Hepatocyte (in vitro differentiated cells): ENCODE measurements around the gene GIPC1. TPM values are rescaled to one million over a fixed set of nuclear protein-coding genes. Genes with fewer than 3 reads are reported as not detected.

Source experiments
- DNase-seq: peaks from one replicate; pipeline ENCODE4 v3.0.0-alpha.2; 2016; ENCODE audit warnings: low spot score
- H2AFZ ChIP-seq: fragments of 200-600 bp; sonication (generic); 2 replicates; pipeline ENCODE4 v1.6.0; 2016; ENCODE audit warnings: antibody characterized with exemption, mild to moderate bottlenecking
- H3K27ac ChIP-seq: fragments of 200-600 bp; sonication (generic); 2 replicates; pipeline ENCODE4 v1.5.1; 2016; ENCODE audit warnings: mild to moderate bottlenecking
- H3K27me3 ChIP-seq: fragments of 200-600 bp; sonication (generic); 2 replicates; pipeline ENCODE4 v1.6.1; 2016
- H3K36me3 ChIP-seq: fragments of 200-600 bp; sonication (generic); replicated peaks from 2 replicates; pipeline ENCODE4 v1.5.1; 2016; ENCODE audit warnings: low read depth; ENCODE audit not compliant: insufficient read depth
- H3K4me1 ChIP-seq: fragments of 200-600 bp; sonication (generic); 2 replicates; pipeline ENCODE4 v1.5.1; 2016; ENCODE audit warnings: mild to moderate bottlenecking, moderate library complexity; ENCODE audit not compliant: insufficient read depth
- H3K4me2 ChIP-seq: fragments of 200-600 bp; sonication (generic); 2 replicates; pipeline ENCODE4 v1.6.0; 2016
- H3K4me3 ChIP-seq: fragments of 200-600 bp; sonication (generic); 2 replicates; pipeline ENCODE4 v1.5.1; 2016; ENCODE audit warnings: mild to moderate bottlenecking
- H3K79me2 ChIP-seq: fragments of 200-600 bp; sonication (generic); 2 replicates; pipeline ENCODE4 v1.6.0; 2017; ENCODE audit warnings: mild to moderate bottlenecking
- H3K9me2 ChIP-seq: fragments of 200-600 bp; sonication (generic); replicated peaks from 2 replicates; pipeline ENCODE4 v1.6.0; 2017; ENCODE audit warnings: mild to moderate bottlenecking; ENCODE audit not compliant: insufficient read depth
- H3K9me3 ChIP-seq: fragments of 200-600 bp; sonication (generic); 2 replicates; pipeline ENCODE4 v1.5.1; 2016; ENCODE audit warnings: low read depth, mild to moderate bottlenecking
- H4K20me1 ChIP-seq: fragments of 200-600 bp; sonication (generic); 2 replicates; pipeline ENCODE4 v1.6.0; 2016; ENCODE audit warnings: mild to moderate bottlenecking; ENCODE audit not compliant: insufficient read depth, poor library complexity, severe bottlenecking
- CTCF ChIP-seq: fragments of 200-600 bp; sonication (generic); IDR thresholded peaks from 2 replicates; pipeline ENCODE4 v1.5.1; 2016; ENCODE audit warnings: antibody characterized with exemption, mild to moderate bottlenecking; ENCODE audit not compliant: poor library complexity
- EZH2 ChIP-seq: fragments of 200-600 bp; sonication (generic); IDR thresholded peaks from 2 replicates; pipeline ENCODE4 v1.6.1; 2016; ENCODE audit warnings: antibody characterized with exemption, mild to moderate bottlenecking, borderline replicate concordance
- EZH2phosphoT487 ChIP-seq: fragments of 200-600 bp; sonication (generic); IDR thresholded peaks from one replicate; pipeline ENCODE4 v1.6.1; 2018; ENCODE audit warnings: antibody characterized with exemption, mild to moderate bottlenecking, low read depth, moderate library complexity; ENCODE audit not compliant: unreplicated experiment, severe bottlenecking
- WGBS: methylation state at CpG from one replicate; pipeline ENCODE4 v1.1.6; 2016; ENCODE audit warnings: low lambda C conversion rate; ENCODE audit errors: missing lambda C conversion rate; 5-methylcytosine and 5-hydroxymethylcytosine counted together
- polyA plus RNA-seq: library from polyadenylated mRNA; unstranded; fragments of >200 nt; fragmentation: Nextera tagmentation; extraction: Ambion mirVana; gene quantifications from 2 replicates; pipeline ENCODE4 v1.2.1, GENCODE V29; 2016
- total RNA-seq: library from RNA; depleted of rRNA; stranded (reverse); fragments of >200 nt; gene quantifications from 2 replicates; pipeline ENCODE4 v1.2.3, GENCODE V29; 2014

GIPC1 gene
- total and polyA plus RNA-seq, 2 experiments from 2014 or later: 127 to 186 TPM

GRCh38 chr19:14519860-14520407 lies 24.0 kb upstream of the GIPC1 start:
- WGBS: 65% methylated on average over 2 of the region's 2 CpGs
- no peak overlapping the region for H2AFZ ChIP-seq
- no peaks in the 10 kb centered on the region for H3K9me3 ChIP-seq
- no peaks in the 10 kb centered on the region for H3K27me3 ChIP-seq
- no peak for TF ChIP-seq EZH2
- TF ChIP-seq CTCF: no peak
- no peak for TF ChIP-seq EZH2phosphoT487
- DNase-seq: no peak
- peaks cover 27% of the 10 kb centered on the region for H4K20me1 ChIP-seq
- H3K4me2 ChIP-seq: no peak overlapping the region
- H3K4me1 ChIP-seq: peaks cover 16% of the 10 kb centered on the region
- no peak overlapping the region for H3K4me3 ChIP-seq
- H3K27ac ChIP-seq: peak overlapping the region; percentile 90
- H3K36me3 ChIP-seq: peaks cover 2% of the 10 kb centered on the region
- no peaks in the 10 kb centered on the region for H3K9me2 ChIP-seq
- H3K79me2 ChIP-seq: peaks cover 31% of the 10 kb centered on the region

GRCh38 chr19:14519245-14519859 lies 23.4 kb upstream of the GIPC1 start:
- peak overlapping the region; percentile 90 for H3K27ac ChIP-seq
- WGBS: 96% methylated on average over 22 of the region's 22 CpGs
- H3K4me3 ChIP-seq: no peak overlapping the region
- no peaks in the 10 kb centered on the region for H3K9me2 ChIP-seq
- H3K4me2 ChIP-seq: peak overlapping the region; percentile 72
- H3K79me2 ChIP-seq: peaks cover 37% of the 10 kb centered on the region
- no peak for TF ChIP-seq EZH2phosphoT487
- TF ChIP-seq EZH2: no peak
- TF ChIP-seq CTCF: no peak
- peaks cover 22% of the 10 kb centered on the region for H3K4me1 ChIP-seq
- H3K9me3 ChIP-seq: no peaks in the 10 kb centered on the region
- H2AFZ ChIP-seq: no peak overlapping the region
- DNase-seq: no peak
- peaks cover 6% of the 10 kb centered on the region for H3K36me3 ChIP-seq
- no peaks in the 10 kb centered on the region for H3K27me3 ChIP-seq
- H4K20me1 ChIP-seq: peaks cover 33% of the 10 kb centered on the region

GRCh38 chr19:14517840-14518505 lies 22.0 kb upstream of the GIPC1 start, which contains the start of gene DNAJB1:
Gene DNAJB1 (minus strand): TSS chr19:14518397. CDS start chr19:14518349, 48 bp downstream.
- H3K4me1 ChIP-seq: peaks cover 27% of the 10 kb centered on the region

More at GRCh38 chr19:14517840-14518505, 22.0 kb upstream of the GIPC1 start, which contains the start of gene DNAJB1:
- peaks cover 6% of the 10 kb centered on the region for H3K36me3 ChIP-seq
- no peaks in the 10 kb centered on the region for H3K9me3 ChIP-seq
- H4K20me1 ChIP-seq: peaks cover 38% of the 10 kb centered on the region
- H2AFZ ChIP-seq: peak within 1 kb of the TSS; percentile 45
- H3K79me2 ChIP-seq: peaks cover 39% of the 10 kb centered on the region
- peak; percentile 92 for DNase-seq
- H3K27ac ChIP-seq: peak within 1 kb of the TSS; percentile 99
- WGBS: 1% methylated on average over 27 of the region's 82 CpGs
- H3K9me2 ChIP-seq: no peaks in the 10 kb centered on the region
- H3K4me3 ChIP-seq: peak within 1 kb of the TSS; percentile 93
- H3K4me2 ChIP-seq: peak within 1 kb of the TSS; percentile 96
- no peaks in the 10 kb centered on the region for H3K27me3 ChIP-seq
- TF ChIP-seq EZH2: no peak
- no peak for TF ChIP-seq CTCF
- no peak for TF ChIP-seq EZH2phosphoT487
